Rectal smooth muscle tissue (tissue), 1 donor: ENCODE data around the gene CAMTA1.

Experiments
- H3K27ac ChIP-seq: one replicate; pipeline ENCODE4 v1.7.0; 2013; ENCODE audit warnings: low read depth, low read length, inconsistent platforms
- H3K27me3 ChIP-seq: one replicate; pipeline ENCODE4 v1.7.0; 2013; ENCODE audit warnings: low read length; ENCODE audit not compliant: control insufficient read depth, insufficient read depth
- H3K36me3 ChIP-seq: one replicate; pipeline ENCODE4 v1.7.0; 2013; ENCODE audit warnings: low read length; ENCODE audit not compliant: control insufficient read depth, insufficient read depth
- H3K4me1 ChIP-seq: one replicate; pipeline ENCODE4 v1.7.0; 2013; ENCODE audit warnings: low read length; ENCODE audit not compliant: control insufficient read depth, insufficient read depth
- H3K4me3 ChIP-seq: one replicate; pipeline ENCODE4 v1.7.0; 2013; ENCODE audit warnings: low read length
- H3K9ac ChIP-seq: one replicate; pipeline ENCODE4 v1.7.0; 2013; ENCODE audit warnings: low read length

The CAMTA1 gene

GRCh38 chr1:7664893-7665250 is 879.6 kb downstream of the CAMTA1 start:
- no peaks in the 10 kb centered on the region for H3K36me3 ChIP-seq

DNA sequence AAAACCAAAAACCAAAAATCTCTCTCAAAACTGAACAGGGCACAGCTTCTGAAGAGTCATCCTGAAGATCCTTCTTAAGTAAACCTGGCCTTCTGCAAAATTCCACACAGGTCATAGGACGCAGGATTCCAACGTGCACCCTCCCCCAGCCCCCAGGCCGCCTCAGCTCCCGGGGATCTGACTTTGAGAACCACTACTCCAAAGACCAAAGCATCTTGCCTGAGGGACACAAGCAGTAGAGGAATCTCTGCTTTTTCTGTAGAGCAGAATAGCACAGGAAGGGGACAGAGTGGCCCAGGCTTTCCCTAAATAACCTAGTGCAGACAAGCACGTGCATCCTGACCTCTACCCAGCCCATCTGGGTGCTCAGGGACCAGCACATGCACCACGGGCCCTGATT is 881.0 kb downstream of the CAMTA1 start:
- Histone ChIP-seq H3K4me3 (no peak overlapping the region), H3K27ac (no peak overlapping the region), H3K36me3 (no peaks in the 10 kb centered on the region), H3K9ac (no peak overlapping the region), H3K27me3 (no peaks in the 10 kb centered on the region), H3K4me1 (peaks cover 5% of the 10 kb centered on the region)

More at GRCh38 chr1:7664893-7665250, 879.6 kb downstream of the CAMTA1 start:
- H3K27me3 ChIP-seq: no peaks in the 10 kb centered on the region
- H3K9ac ChIP-seq: no peak overlapping the region
- H3K27ac ChIP-seq: no peak overlapping the region
- no peak overlapping the region for H3K4me3 ChIP-seq
- peaks cover 5% of the 10 kb centered on the region for H3K4me1 ChIP-seq

GRCh38 chr1:7667159-7667558 is 881.9 kb downstream of the CAMTA1 start:
- Histone ChIP-seq H3K9ac (no peak overlapping the region), H3K27me3 (no peaks in the 10 kb centered on the region), H3K4me1 (peaks cover 5% of the 10 kb centered on the region), H3K27ac (no peak overlapping the region), H3K36me3 (no peaks in the 10 kb centered on the region), H3K4me3 (no peak overlapping the region)

DNA sequence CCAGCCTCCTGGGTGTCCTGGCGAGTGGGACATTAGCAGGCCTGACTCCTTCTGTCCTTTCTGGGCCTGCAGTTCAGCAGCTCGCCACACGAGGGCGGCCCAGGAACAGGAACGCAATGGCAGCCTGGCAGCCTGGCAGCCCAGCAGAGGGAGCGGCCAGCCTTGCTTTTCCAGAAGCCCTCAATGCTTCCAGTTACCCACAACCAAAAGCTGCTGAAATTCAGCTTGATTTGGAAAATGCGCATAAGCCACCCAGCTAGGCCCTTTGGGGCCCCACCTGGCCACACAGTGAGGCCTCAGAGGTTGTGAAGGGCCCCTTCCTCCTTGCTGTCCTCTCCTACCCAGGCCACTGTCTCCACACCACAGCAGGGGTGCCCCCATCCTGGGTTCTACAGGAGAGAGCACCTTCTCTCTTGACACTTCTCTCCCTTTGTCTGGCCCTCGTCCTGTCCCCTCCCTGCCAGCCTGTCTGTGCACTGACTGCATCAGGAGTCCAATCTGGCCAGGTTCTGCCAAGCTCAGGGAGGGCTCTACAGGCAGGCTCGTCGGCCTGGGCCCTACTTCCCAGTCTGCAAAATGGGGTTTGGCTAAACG is 882.5 kb downstream of the CAMTA1 start:
- Histone ChIP-seq H3K9ac (no peak overlapping the region), H3K4me3 (no peak overlapping the region), H3K27ac (no peak overlapping the region), H3K4me1 (peaks cover 5% of the 10 kb centered on the region), H3K36me3 (no peaks in the 10 kb centered on the region), H3K27me3 (no peaks in the 10 kb centered on the region)

DNA sequence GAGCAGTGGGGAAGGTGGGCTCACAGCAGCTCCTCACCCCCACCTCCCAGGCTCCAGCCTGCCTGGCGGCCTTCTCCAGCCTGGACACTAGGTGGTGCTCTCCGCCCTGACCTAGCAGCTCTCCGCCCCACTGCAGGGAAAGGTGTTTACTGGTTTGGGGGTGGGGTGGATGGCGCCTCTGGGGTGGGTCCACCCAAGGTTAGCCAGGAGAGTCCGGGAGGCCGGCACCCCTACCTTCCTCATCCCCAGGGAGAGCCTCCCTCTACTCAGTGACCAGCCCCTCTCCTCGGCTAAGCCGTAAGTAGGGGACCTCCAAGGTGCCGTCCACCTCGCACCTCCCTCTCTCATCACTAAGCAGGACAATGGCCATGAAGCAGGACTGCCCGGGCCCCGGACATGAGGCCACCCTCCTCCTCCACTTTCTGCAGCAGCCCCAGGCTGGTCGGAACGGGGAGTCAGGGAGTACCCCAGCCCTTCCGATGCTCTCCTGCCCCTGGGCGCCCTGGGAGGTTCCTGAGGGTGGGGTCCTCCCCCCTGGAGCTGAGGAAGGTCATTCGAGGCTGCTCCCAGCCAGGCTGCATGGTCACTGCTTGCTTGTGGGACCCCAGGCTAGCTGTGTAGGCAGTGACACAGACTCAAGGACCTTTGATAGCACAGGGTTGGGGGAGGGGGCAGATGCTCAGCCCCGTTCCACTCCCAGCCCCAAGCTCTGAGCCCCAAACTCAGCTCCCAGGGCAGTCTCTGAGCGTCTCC is 884.5 kb downstream of the CAMTA1 start:
- no peak overlapping the region for H3K4me3 ChIP-seq
- no peaks in the 10 kb centered on the region for H3K27me3 ChIP-seq
- H3K9ac ChIP-seq: no peak overlapping the region
- H3K4me1 ChIP-seq: peaks cover 5% of the 10 kb centered on the region
- H3K36me3 ChIP-seq: no peaks in the 10 kb centered on the region
- H3K27ac ChIP-seq: no peak overlapping the region

DNA sequence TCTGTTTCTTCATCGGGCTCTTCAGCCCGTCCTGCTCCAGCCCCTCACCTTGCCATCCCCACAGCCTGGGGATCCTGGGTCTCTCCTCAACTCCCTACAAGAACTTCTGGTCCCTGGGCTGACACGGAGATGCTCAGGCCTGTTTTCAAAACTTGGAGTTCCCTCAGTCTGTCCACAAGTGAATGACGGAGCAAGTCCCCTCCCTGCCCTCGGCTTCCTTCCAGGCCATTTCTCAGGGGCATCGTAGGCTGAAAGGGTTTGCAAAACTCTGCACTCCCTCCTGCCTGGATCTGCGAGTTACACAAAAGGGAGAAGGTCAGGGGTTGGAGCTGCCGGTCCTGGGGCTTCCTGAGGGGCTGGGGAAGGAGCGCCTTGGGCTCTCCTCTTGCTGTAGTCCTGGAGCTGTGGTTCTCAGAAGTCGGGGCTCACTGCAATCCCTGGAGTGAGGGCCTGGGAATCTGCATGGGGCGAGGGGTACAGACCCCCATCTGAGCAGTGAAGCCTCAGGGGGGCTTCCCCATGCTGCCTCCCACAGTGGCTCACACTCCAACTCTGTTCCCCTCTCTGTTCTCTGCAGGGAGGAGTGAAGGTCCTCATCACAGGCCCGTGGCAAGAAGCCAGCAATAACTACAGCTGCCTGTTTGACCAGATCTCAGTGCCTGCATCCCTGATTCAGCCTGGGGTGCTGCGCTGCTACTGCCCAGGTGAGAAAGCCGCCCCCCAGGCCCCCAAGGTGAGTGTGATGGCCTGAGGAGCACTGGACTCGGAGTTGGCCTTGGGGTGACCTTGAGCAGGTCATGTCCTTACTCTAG is 885.3 kb downstream of the CAMTA1 start:
- peaks cover 5% of the 10 kb centered on the region for H3K4me1 ChIP-seq
- no peak overlapping the region for H3K9ac ChIP-seq
- no peak overlapping the region for H3K4me3 ChIP-seq
- H3K27me3 ChIP-seq: no peaks in the 10 kb centered on the region
- no peaks in the 10 kb centered on the region for H3K36me3 ChIP-seq
- H3K27ac ChIP-seq: no peak overlapping the region

DNA sequence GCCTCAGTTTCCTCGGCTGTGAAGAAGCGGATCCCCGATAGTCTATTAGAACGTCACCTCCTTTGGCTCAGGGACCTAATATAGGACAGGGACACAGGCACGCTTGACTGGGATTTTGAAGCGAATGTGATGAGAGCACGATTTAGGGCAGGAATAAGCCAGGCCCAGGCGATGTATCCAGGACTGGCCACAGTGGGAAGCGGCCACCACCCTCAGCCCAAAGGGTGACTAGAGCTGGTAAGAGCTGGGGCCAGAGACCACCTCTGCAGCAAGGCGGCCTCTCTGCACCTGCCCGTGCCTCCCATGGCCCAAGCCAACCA is 885.9 kb downstream of the CAMTA1 start:
- no peak overlapping the region for H3K27ac ChIP-seq
- H3K4me3 ChIP-seq: no peak overlapping the region
- H3K4me1 ChIP-seq: peaks cover 5% of the 10 kb centered on the region
- H3K36me3 ChIP-seq: no peaks in the 10 kb centered on the region
- no peak overlapping the region for H3K9ac ChIP-seq
- no peaks in the 10 kb centered on the region for H3K27me3 ChIP-seq

DNA sequence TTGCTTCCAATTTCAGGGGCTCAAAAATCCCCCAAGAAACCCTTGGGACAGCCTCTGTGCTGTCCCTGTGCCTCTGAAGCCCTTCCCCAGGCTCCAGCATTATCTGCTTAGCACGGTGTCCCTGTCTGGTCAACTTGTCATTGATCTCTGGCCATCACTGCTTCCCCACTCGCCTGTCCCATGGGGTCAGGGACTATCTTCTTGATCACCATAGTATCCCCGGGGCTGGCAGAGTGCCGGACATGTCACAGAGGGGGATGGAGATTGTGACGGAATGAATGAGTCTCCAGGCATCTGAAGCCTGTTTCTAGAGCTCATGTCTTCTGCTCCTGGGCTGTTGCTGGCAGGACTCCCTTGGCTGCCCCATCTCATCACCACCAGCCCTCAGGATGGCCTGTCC is 886.4 kb downstream of the CAMTA1 start:
- Histone ChIP-seq H3K27ac (no peak overlapping the region), H3K4me3 (no peak overlapping the region), H3K36me3 (no peaks in the 10 kb centered on the region), H3K4me1 (peaks cover 5% of the 10 kb centered on the region), H3K27me3 (no peaks in the 10 kb centered on the region), H3K9ac (no peak overlapping the region)

- no peak overlapping the region for H3K27ac ChIP-seq
- peaks cover 2% of the 10 kb centered on the region for H3K4me1 ChIP-seq
- H3K27me3 ChIP-seq: no peaks in the 10 kb centered on the region
- H3K36me3 ChIP-seq: no peaks in the 10 kb centered on the region
- H3K4me3 ChIP-seq: no peak overlapping the region
- no peak overlapping the region for H3K9ac ChIP-seq
These were observed 887.6 kb downstream of the CAMTA1 start for GRCh38 chr1:7672864-7673263.

GRCh38 chr1:7674972-7675371 is 889.7 kb downstream of the CAMTA1 start:
- H3K4me3 ChIP-seq: no peak overlapping the region
- H3K27me3 ChIP-seq: no peaks in the 10 kb centered on the region
- no peaks in the 10 kb centered on the region for H3K4me1 ChIP-seq
- no peak overlapping the region for H3K9ac ChIP-seq
- no peaks in the 10 kb centered on the region for H3K36me3 ChIP-seq
- H3K27ac ChIP-seq: no peak overlapping the region

GRCh38 chr1:7675431-7676273 is 890.4 kb downstream of the CAMTA1 start:
- Histone ChIP-seq H3K27ac (no peak overlapping the region), H3K4me1 (no peaks in the 10 kb centered on the region), H3K27me3 (no peaks in the 10 kb centered on the region), H3K4me3 (no peak overlapping the region), H3K9ac (no peak overlapping the region), H3K36me3 (no peaks in the 10 kb centered on the region)

DNA sequence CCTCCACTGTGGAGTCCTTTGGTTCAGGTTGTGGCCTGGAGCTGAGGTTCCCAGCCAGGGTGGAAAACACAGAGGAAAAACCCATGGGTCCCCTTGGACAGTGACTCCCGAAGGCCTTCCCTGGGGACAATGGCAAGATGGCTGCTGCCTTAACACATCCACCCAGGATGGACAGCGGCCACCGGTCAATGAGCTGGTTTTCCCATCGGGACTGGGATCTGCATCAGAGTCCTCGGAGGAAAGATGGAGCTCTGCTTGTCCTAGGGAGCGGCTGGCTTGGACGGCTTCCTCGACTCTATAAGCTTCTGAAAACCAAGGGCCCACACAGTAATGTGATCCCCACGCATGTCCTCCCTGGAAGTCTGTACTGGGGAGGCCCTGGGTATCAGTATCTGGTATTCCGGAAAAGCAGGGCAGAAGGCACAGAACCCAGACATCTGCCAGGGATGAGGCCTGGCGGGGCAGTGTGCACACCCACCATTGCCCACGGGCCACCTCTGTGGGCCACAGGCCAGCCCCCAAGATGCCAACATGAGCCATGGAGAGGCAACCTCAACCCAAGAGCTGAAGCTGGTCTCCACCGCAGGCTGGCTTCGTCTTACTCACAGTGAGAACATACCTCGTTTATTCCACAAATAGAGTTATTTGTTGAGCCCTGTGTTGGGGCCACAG is 891.2 kb downstream of the CAMTA1 start:
- Histone ChIP-seq H3K4me1 (no peaks in the 10 kb centered on the region), H3K36me3 (no peaks in the 10 kb centered on the region), H3K27me3 (no peaks in the 10 kb centered on the region), H3K27ac (no peak overlapping the region), H3K9ac (no peak overlapping the region), H3K4me3 (no peak overlapping the region)
